Measurements from ENCODE around the gene ZMIZ1.

The ZMIZ1 gene

DNA sequence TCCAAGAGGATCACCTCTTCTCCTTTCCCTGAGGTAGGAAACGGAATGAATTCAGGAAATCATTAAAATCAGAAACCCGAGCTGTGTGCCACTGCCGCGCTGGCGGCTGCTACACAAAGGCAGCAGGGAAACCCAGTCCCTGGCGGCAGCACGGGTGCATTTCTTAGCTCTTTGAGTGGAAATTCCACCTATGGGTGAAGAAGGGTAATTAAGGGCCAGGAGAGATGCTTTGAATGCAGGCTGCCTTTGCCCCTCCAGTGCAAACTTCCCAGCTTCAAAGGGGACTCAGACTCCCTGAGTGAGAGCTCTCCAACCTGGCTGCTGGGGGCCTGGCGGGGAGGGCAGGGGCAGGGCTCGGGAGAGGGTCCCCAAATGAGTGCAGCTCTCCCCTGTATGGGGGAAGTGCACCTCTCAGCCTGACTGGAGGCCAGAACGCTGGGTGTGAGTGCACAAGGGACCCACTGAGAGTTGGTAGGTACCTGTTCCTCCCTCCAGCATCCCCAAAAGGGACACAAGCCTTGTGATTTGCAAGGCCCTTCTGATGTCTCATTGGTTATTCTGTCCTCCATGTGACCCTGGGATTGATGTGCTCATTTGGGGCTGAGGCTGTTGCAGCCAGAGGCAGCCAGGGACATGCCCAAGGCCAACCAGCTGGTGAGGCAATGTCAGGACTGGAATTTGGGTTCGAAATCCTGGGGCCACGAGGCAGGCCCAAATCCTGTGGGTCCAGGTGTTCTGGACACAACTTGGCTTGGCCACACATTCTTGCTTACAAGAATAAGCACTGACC is 16.3 kb upstream of the ZMIZ1 start:
- Histone ChIP-seq H4K5ac (ENCODE audit: low read length) (no peak overlapping the region), H2AK5ac (ENCODE audit: low read length) (no peak overlapping the region), H3K27ac (ENCODE audit: low read depth, low read length) (no peak overlapping the region), H3K36me3 (ENCODE audit: control insufficient read depth, insufficient read depth, low read length) (no peaks in the 10 kb centered on the region), H3K4me1 (ENCODE audit: control insufficient read depth, low read depth, low read length) (peaks cover 33% of the 10 kb centered on the region), H2BK5ac (ENCODE audit: low read length) (no peak overlapping the region), H3K27me3 (ENCODE audit: insufficient read depth, low read length, poor library complexity) (no peaks in the 10 kb centered on the region), H3K4ac (ENCODE audit: low read depth, low read length) (no peak overlapping the region), H3K18ac (ENCODE audit: low read length) (no peak overlapping the region), H3K4me2 (ENCODE audit: low read length) (no peak overlapping the region), H3K4me3 (ENCODE audit: low read length) (no peak overlapping the region), H3K79me1 (ENCODE audit: low read length) (no peaks in the 10 kb centered on the region), H3K9ac (ENCODE audit: low read length) (no peak overlapping the region), H2BK120ac (ENCODE audit: low read depth, low read length) (no peak overlapping the region), H2BK15ac (replicated peaks; ENCODE audit: low read depth) (no peak overlapping the region), H3K79me2 (ENCODE audit: control insufficient read depth, insufficient read depth, low read length) (no peaks in the 10 kb centered on the region), H3K23ac (ENCODE audit: low read length) (no peak overlapping the region), H4K8ac (ENCODE audit: low read depth, low read length) (no peak overlapping the region), H3K56ac (ENCODE audit: low read length) (no peak overlapping the region)
- WGBS (ENCODE audit: extremely low coverage, insufficient coverage, low lambda C conversion rate), result no CpG with 5 or more reads among the region's 12 CpGs
- DNase-seq, result peak; percentile 79

DNA sequence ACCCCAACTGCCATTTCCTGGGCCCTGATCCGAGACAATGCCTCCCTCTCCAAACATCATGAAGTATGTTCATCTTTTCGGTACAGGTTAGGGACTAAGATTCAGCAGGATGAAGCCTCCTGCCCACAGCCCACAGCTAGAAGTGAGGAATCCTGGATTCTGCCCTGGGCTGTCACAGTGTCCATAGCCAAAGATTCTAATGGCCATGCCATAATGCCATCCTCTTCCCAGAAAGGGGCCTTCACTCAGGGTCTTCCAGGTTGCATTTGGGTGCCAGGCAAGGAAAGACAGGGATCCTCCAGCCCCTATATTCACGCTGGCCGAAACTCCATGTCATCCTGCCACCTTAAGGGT is 15.7 kb upstream of the ZMIZ1 start:
- WGBS (ENCODE audit: extremely low coverage, insufficient coverage, low lambda C conversion rate), result no CpG with 5 or more reads among the region's 4 CpGs
- no peak overlapping the region for H3K56ac ChIP-seq (ENCODE audit: low read length)

DNA sequence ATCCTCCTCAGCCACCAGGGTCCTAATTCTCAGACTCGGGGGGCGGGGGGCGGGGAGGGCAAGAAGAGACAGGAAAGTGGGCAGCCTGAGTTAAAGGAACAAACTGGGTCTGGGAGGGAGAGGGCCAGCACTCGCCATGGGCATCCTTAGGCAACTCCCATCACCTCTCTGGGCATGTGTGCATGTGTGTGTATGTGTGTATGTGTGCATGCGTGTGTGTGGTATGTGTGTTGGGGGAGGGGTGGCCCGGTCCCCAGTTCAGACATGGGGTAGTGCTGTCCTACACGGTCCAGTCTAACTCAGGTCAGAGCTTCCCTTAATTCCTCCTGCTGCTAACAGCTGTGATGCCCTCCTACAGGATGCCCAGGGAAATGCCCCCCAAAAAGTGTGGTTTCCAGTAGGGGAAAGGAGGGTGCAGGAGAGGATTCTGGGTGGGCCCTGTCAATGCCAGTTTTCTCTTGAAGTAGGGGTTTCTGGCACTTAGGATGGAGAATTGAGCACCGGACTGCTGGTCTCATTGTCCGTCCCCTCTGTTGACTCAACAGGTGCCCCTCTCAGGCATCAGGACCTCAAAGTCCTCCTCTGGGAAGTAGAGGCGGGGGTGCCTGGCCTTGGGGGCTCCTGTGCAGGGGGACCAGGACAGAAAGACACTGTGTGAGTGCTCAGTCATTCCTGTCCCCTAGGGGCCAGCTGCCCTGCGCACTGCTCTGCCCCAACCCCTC is 15.1 kb upstream of the ZMIZ1 start:
- Histone ChIP-seq H4K8ac (ENCODE audit: low read depth, low read length) (no peak overlapping the region), H3K9ac (ENCODE audit: low read length) (no peak overlapping the region), H3K27me3 (ENCODE audit: insufficient read depth, low read length, poor library complexity) (no peaks in the 10 kb centered on the region), H3K4me1 (ENCODE audit: control insufficient read depth, low read depth, low read length) (peaks cover 30% of the 10 kb centered on the region), H2BK120ac (ENCODE audit: low read depth, low read length) (no peak overlapping the region), H2BK5ac (ENCODE audit: low read length) (no peak overlapping the region), H2AK5ac (ENCODE audit: low read length) (no peak overlapping the region), H2BK15ac (replicated peaks; ENCODE audit: low read depth) (no peak overlapping the region), H3K23ac (ENCODE audit: low read length) (no peak overlapping the region), H3K4me2 (ENCODE audit: low read length) (no peak overlapping the region), H3K79me1 (ENCODE audit: low read length) (no peaks in the 10 kb centered on the region), H3K27ac (ENCODE audit: low read depth, low read length) (no peak overlapping the region), H4K5ac (ENCODE audit: low read length) (no peak overlapping the region), H3K4ac (ENCODE audit: low read depth, low read length) (no peak overlapping the region), H3K36me3 (ENCODE audit: control insufficient read depth, insufficient read depth, low read length) (no peaks in the 10 kb centered on the region), H3K79me2 (ENCODE audit: control insufficient read depth, insufficient read depth, low read length) (no peaks in the 10 kb centered on the region), H3K18ac (ENCODE audit: low read length) (no peak overlapping the region), H3K56ac (ENCODE audit: low read length) (no peak overlapping the region), H3K4me3 (ENCODE audit: low read length) (no peak overlapping the region)
- no CpG with 5 or more reads among the region's 11 CpGs for WGBS (ENCODE audit: extremely low coverage, insufficient coverage, low lambda C conversion rate)
- DNase-seq, result no peak

More for the DNA sequence above, 15.7 kb upstream of the ZMIZ1 start:
- no peak for DNase-seq
- no peak overlapping the region for H3K4me3 ChIP-seq (ENCODE audit: low read length)
- no peak overlapping the region for H3K18ac ChIP-seq (ENCODE audit: low read length)
- no peaks in the 10 kb centered on the region for H3K79me2 ChIP-seq (ENCODE audit: control insufficient read depth, insufficient read depth, low read length)
- no peak overlapping the region for H2BK120ac ChIP-seq (ENCODE audit: low read depth, low read length)
- no peak overlapping the region for H3K4me2 ChIP-seq (ENCODE audit: low read length)
- H3K27ac ChIP-seq (ENCODE audit: low read depth, low read length), result no peak overlapping the region
- H3K27me3 ChIP-seq (ENCODE audit: insufficient read depth, low read length, poor library complexity), result no peaks in the 10 kb centered on the region
- no peak overlapping the region for H3K23ac ChIP-seq (ENCODE audit: low read length)
- no peak overlapping the region for H2BK15ac ChIP-seq (replicated peaks; ENCODE audit: low read depth)
- no peak overlapping the region for H4K8ac ChIP-seq (ENCODE audit: low read depth, low read length)
- H4K5ac ChIP-seq (ENCODE audit: low read length), result no peak overlapping the region
- no peaks in the 10 kb centered on the region for H3K36me3 ChIP-seq (ENCODE audit: control insufficient read depth, insufficient read depth, low read length)
- H2AK5ac ChIP-seq (ENCODE audit: low read length), result no peak overlapping the region
- no peak overlapping the region for H2BK5ac ChIP-seq (ENCODE audit: low read length)
- H3K4me1 ChIP-seq (ENCODE audit: control insufficient read depth, low read depth, low read length), result peaks cover 32% of the 10 kb centered on the region
- H3K4ac ChIP-seq (ENCODE audit: low read depth, low read length), result no peak overlapping the region
- no peak overlapping the region for H3K9ac ChIP-seq (ENCODE audit: low read length)
- H3K79me1 ChIP-seq (ENCODE audit: low read length), result no peaks in the 10 kb centered on the region

DNA sequence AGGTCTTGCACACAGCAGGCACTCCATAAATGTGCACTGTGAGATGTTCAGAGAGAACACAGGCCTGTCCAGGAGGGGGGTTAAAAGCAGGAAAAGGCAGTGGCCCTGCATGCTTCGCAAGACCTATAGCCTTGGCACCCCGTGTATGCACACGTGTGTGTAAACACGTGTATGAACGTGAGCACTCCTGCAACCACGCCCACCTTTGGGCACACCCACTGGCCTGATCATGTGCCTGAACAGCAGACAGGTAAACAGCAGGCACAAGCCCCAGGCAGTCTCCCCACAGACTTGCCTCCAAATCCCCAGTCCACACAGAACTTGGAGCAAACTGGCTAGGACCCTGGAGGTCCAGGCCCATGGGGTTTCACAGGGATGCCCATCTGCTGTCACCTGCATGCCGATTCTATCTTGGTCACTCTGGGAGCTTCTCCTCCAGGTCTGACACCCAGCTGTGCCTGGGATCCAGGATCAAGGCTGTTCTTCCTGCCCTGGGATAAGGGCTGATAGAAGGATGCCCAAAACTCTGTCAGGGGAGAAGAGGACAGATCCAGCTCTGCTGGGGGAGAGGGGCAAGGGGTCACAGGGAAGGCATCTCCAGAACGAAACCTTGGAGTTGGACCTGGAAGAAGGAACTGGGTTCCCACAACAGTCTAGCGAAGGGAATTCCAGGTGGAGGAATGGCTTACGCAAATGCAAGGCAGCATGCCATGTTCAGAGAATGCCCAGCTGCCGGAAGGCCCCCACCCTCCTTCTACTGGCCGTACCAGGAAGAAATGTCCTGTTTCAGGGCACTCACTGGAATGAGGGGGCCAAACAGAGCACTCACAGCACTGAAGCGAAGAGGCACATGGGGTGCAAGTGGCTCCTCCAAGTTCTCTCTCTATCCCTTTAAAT is 14.3 kb upstream of the ZMIZ1 start:
- Histone ChIP-seq H2BK5ac (ENCODE audit: low read length) (no peak overlapping the region), H2BK120ac (ENCODE audit: low read depth, low read length) (no peak overlapping the region), H3K27ac (ENCODE audit: low read depth, low read length) (no peak overlapping the region), H3K4me1 (ENCODE audit: control insufficient read depth, low read depth, low read length) (peaks cover 30% of the 10 kb centered on the region), H3K27me3 (ENCODE audit: insufficient read depth, low read length, poor library complexity) (no peaks in the 10 kb centered on the region), H4K8ac (ENCODE audit: low read depth, low read length) (no peak overlapping the region), H3K79me2 (ENCODE audit: control insufficient read depth, insufficient read depth, low read length) (no peaks in the 10 kb centered on the region), H3K4me2 (ENCODE audit: low read length) (no peak overlapping the region), H3K4ac (ENCODE audit: low read depth, low read length) (no peak overlapping the region), H2AK5ac (ENCODE audit: low read length) (no peak overlapping the region), H3K23ac (ENCODE audit: low read length) (no peak overlapping the region), H3K9ac (ENCODE audit: low read length) (no peak overlapping the region), H3K4me3 (ENCODE audit: low read length) (no peak overlapping the region), H3K79me1 (ENCODE audit: low read length) (no peaks in the 10 kb centered on the region), H3K56ac (ENCODE audit: low read length) (no peak overlapping the region), H4K5ac (ENCODE audit: low read length) (no peak overlapping the region), H3K18ac (ENCODE audit: low read length) (no peak overlapping the region), H2BK15ac (replicated peaks; ENCODE audit: low read depth) (no peak overlapping the region), H3K36me3 (ENCODE audit: control insufficient read depth, insufficient read depth, low read length) (no peaks in the 10 kb centered on the region)
- no CpG with 5 or more reads among the region's 13 CpGs for WGBS (ENCODE audit: extremely low coverage, insufficient coverage, low lambda C conversion rate)
- no peak for DNase-seq

DNA sequence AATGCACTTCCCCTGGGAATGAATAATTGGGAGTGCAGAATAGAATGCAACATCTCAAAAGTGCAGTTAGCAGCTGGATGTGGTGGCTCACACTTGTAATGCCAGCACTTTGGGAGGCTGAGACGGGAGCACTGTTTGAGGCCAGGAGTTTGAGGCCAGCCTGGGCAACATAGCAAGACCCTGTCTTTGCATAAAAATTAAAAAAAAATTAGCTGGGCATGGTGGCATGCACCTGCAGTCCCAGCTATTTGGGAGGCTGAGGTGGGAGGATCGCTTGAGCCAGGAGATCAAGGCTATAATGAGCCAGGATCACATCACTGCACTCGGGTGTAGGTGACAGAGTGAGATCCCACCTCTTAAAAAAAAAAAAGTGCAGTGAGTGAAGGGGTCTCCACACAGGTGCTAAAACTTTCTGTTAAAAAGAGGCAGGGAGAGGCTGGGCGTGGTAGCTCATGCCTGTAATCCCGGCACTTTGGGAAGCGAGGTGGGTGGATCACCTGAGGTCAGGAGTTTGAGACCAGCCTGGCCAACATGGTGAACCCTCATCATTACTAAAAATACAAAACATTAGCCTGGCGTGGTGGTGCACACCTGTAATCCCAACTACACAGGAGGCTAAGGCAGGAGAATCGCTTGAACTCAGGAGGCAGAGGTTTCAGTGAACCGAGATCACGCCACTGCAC is 13.5 kb upstream of the ZMIZ1 start:
- H2BK120ac ChIP-seq (ENCODE audit: low read depth, low read length), result no peak overlapping the region
- no peaks in the 10 kb centered on the region for H3K27me3 ChIP-seq (ENCODE audit: insufficient read depth, low read length, poor library complexity)
- no peak overlapping the region for H3K4me3 ChIP-seq (ENCODE audit: low read length)
- H3K23ac ChIP-seq (ENCODE audit: low read length), result no peak overlapping the region
- no peak overlapping the region for H3K56ac ChIP-seq (ENCODE audit: low read length)
- no peak overlapping the region for H3K9ac ChIP-seq (ENCODE audit: low read length)
- peaks cover 29% of the 10 kb centered on the region for H3K4me1 ChIP-seq (ENCODE audit: control insufficient read depth, low read depth, low read length)
- H3K79me2 ChIP-seq (ENCODE audit: control insufficient read depth, insufficient read depth, low read length), result no peaks in the 10 kb centered on the region
- no peak for DNase-seq
- H3K36me3 ChIP-seq (ENCODE audit: control insufficient read depth, insufficient read depth, low read length), result no peaks in the 10 kb centered on the region
- no peak overlapping the region for H2BK5ac ChIP-seq (ENCODE audit: low read length)
- no peak overlapping the region for H3K4ac ChIP-seq (ENCODE audit: low read depth, low read length)
- no peak overlapping the region for H3K27ac ChIP-seq (ENCODE audit: low read depth, low read length)
- no peak overlapping the region for H2AK5ac ChIP-seq (ENCODE audit: low read length)
- H3K18ac ChIP-seq (ENCODE audit: low read length), result no peak overlapping the region
- no peaks in the 10 kb centered on the region for H3K79me1 ChIP-seq (ENCODE audit: low read length)
- WGBS (ENCODE audit: extremely low coverage, insufficient coverage, low lambda C conversion rate), result no CpG with 5 or more reads among the region's 10 CpGs
- no peak overlapping the region for H4K8ac ChIP-seq (ENCODE audit: low read depth, low read length)
- H2BK15ac ChIP-seq (replicated peaks; ENCODE audit: low read depth), result no peak overlapping the region
- H3K4me2 ChIP-seq (ENCODE audit: low read length), result no peak overlapping the region
- H4K5ac ChIP-seq (ENCODE audit: low read length), result no peak overlapping the region

All from mesendoderm (in vitro differentiated cells).